GM06990 (cell line): ENCODE data around the gene LRRC7.

Source experiments
- DNase-seq: peaks from one replicate; pipeline ENCODE4 v3.0.0-alpha.2; 2011; ENCODE audit not compliant: insufficient read length; ENCODE audit errors: extremely low read depth
- H3K27me3 ChIP-seq: replicated peaks from 2 replicates; pipeline ENCODE4 v1.6.0; 2011; ENCODE audit warnings: low read length; ENCODE audit not compliant: control insufficient read depth, insufficient read depth
- H3K36me3 ChIP-seq: 2 replicates; pipeline ENCODE4 v1.5.1; 2011; ENCODE audit warnings: low read length; ENCODE audit not compliant: control insufficient read depth, insufficient read depth
- H3K4me3 ChIP-seq: replicated peaks from 2 replicates; pipeline ENCODE4 v1.5.1; 2011; ENCODE audit warnings: low read depth, mild to moderate bottlenecking, control low read depth, low read length
- CTCF ChIP-seq: IDR thresholded peaks from 2 replicates; pipeline ENCODE4 v1.5.1; 2011; ENCODE audit warnings: low read length, control low read depth, mild to moderate bottlenecking, inconsistent platforms; ENCODE audit not compliant: insufficient read depth, poor library complexity, severe bottlenecking

LRRC7 gene

GRCh38 chr1:69587391-69587790 lies 19.7 kb downstream of the LRRC7 start:
- Histone ChIP-seq H3K36me3 (no peaks in the 10 kb centered on the region), H3K4me3 (no peak overlapping the region), H3K27me3 (no peaks in the 10 kb centered on the region)
- TF ChIP-seq CTCF: no peak
- DNase-seq: no peak

- no peaks in the 10 kb centered on the region for H3K36me3 ChIP-seq
- no peak overlapping the region for H3K4me3 ChIP-seq
- H3K27me3 ChIP-seq: no peaks in the 10 kb centered on the region
- no peak for DNase-seq
- no peak for TF ChIP-seq CTCF
These were observed 22.1 kb downstream of the LRRC7 start for GRCh38 chr1:69589799-69590198.

GRCh38 chr1:69592341-69592740 lies 24.6 kb downstream of the LRRC7 start:
- no peak for DNase-seq
- H3K27me3 ChIP-seq: no peaks in the 10 kb centered on the region
- no peaks in the 10 kb centered on the region for H3K36me3 ChIP-seq
- no peak overlapping the region for H3K4me3 ChIP-seq
- no peak for TF ChIP-seq CTCF

DNA sequence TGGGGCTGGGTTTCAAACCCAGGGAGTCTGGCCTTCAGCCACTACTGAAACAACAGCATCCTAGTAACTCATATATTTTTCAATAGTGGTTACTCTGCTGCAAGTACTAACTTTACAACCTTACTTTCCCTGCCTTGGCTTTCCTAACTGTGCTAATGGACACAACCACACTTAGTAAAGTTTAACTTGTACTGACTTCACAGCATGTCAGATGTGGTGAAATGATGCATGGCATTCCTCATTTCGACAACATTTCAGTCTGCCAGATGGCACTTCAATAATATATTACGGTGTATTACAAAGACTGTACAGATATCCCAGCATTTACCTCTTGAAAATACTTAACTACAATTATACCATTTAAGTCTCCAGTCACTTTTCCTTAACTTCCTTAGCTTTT lies 27.8 kb downstream of the LRRC7 start:
- H3K27me3 ChIP-seq: no peaks in the 10 kb centered on the region
- no peak overlapping the region for H3K4me3 ChIP-seq
- no peak for DNase-seq
- no peak for TF ChIP-seq CTCF
- no peaks in the 10 kb centered on the region for H3K36me3 ChIP-seq

DNA sequence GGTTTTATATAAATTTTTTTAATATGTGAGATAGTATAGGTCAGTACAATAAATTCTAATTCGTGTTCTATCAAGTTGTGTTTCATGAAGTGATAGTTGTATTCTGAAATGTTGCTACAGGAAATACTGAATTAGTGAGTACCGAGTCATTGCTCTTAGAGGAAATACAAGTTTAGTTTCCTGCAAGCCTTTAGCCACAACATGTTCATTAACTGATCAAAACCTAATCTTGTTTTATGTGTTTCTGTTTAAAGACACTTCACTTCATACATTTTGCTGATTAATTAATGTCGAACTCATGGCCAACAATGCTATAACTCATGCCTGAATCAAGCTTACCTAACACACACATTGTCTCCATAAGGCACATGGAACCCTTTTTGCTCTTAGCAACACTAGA lies 43.6 kb downstream of the LRRC7 start:
- no peak overlapping the region for H3K4me3 ChIP-seq
- H3K27me3 ChIP-seq: no peaks in the 10 kb centered on the region
- DNase-seq: no peak
- no peaks in the 10 kb centered on the region for H3K36me3 ChIP-seq
- no peak for TF ChIP-seq CTCF

DNA sequence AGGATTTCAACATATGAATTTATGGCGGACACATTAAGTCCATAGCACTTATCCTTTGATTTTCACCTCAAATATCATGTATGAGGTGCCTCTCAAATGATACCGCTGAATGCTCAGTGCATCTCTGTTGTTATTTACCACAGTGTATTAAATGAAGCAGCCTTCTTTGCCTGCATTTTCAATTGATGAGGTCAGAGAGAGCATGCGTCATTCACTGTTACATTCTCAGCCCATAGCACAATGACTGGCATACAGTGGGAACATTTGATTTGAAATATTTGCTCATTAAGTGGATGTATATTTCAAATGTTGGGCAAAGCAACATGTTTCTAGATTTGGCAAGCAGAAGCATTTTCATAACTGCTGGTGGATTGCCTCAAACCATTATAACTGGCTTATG lies 45.7 kb downstream of the LRRC7 start:
- no peaks in the 10 kb centered on the region for H3K36me3 ChIP-seq
- no peak for TF ChIP-seq CTCF
- H3K27me3 ChIP-seq: no peaks in the 10 kb centered on the region
- no peak for DNase-seq
- no peak overlapping the region for H3K4me3 ChIP-seq
